ENCODE results near the gene TTC34. TPM values are rescaled to one million over a fixed set of nuclear protein-coding genes. Genes with fewer than 3 reads are reported as not detected.

Gene TTC34
- total RNA-seq, 1 donor from 2014 or later = 0.09 TPM

GRCh38 chr1:2629627-2630497 is 171.6 kb downstream of the TTC34 start:
- Mint-ChIP-seq H3K4me1 (peaks cover 19% of the 10 kb centered on the region), H3K27me3 (ENCODE audit: insufficient read depth, low read depth) (peaks cover 36% of the 10 kb centered on the region), H3K27ac (peak overlapping the region; percentile 72), H3K9me3 (peaks cover 8% of the 10 kb centered on the region), H3K36me3 (peaks cover 6% of the 10 kb centered on the region), H3K4me3 (peak overlapping the region; percentile 79)
- no peak overlapping the region for H2AFZ ChIP-seq (replicated peaks)
- no peaks in the 10 kb centered on the region for H3K9me3 ChIP-seq (ENCODE audit: low read depth)
- peaks cover 19% of the 10 kb centered on the region for H3F3A ChIP-seq (ENCODE audit: low read depth)
- H3K79me2 ChIP-seq (ENCODE audit: low read depth) = no peaks in the 10 kb centered on the region
- peaks cover 59% of the 10 kb centered on the region for H3K27me3 ChIP-seq
- TF ChIP-seq EZH2 (IDR thresholded peaks at IDR 0.05) = no peak
- TF ChIP-seq EZH2phosphoT487 (IDR thresholded peaks at IDR 0.05) = no peak
- H3K4me1 ChIP-seq = peaks cover 8% of the 10 kb centered on the region
- H4K20me1 ChIP-seq (ENCODE audit: low read depth) = no peaks in the 10 kb centered on the region
- H3K4me3 ChIP-seq = peak overlapping the region; percentile 49
- no peak overlapping the region for H3K27ac ChIP-seq
- no peak for DNase-seq (ENCODE audit: low spot score)
- H3K4me2 ChIP-seq = peak overlapping the region; percentile 80
- H3K36me3 ChIP-seq = no peaks in the 10 kb centered on the region
- no peak overlapping the region for H3K9ac ChIP-seq

GRCh38 chr1:2628933-2629626 is 172.4 kb downstream of the TTC34 start:
- Histone ChIP-seq H2AFZ (replicated peaks) (no peak overlapping the region), H3K27ac (no peak overlapping the region), H3K4me1 (peaks cover 8% of the 10 kb centered on the region), H3K27me3 (peaks cover 66% of the 10 kb centered on the region), H3K9me3 (ENCODE audit: low read depth) (no peaks in the 10 kb centered on the region), H3K9ac (no peak overlapping the region), H3K4me3 (peak overlapping the region; percentile 49), H3K79me2 (ENCODE audit: low read depth) (no peaks in the 10 kb centered on the region), H3K36me3 (no peaks in the 10 kb centered on the region), H3F3A (ENCODE audit: low read depth) (peaks cover 19% of the 10 kb centered on the region), H3K4me2 (peak overlapping the region; percentile 80), H4K20me1 (ENCODE audit: low read depth) (no peaks in the 10 kb centered on the region)
- TF ChIP-seq EZH2phosphoT487 (IDR thresholded peaks at IDR 0.05) = peak; percentile 64
- peak; percentile 73 for TF ChIP-seq EZH2 (IDR thresholded peaks at IDR 0.05)
- TF ChIP-seq CTCF (IDR thresholded peaks at IDR 0.05) = no peak
- DNase-seq (ENCODE audit: low spot score) = peak; percentile 58
- peaks cover 19% of the 10 kb centered on the region for H3K4me1 Mint-ChIP-seq
- H3K27ac Mint-ChIP-seq = no peak overlapping the region
- peak overlapping the region; percentile 79 for H3K4me3 Mint-ChIP-seq
- peaks cover 6% of the 10 kb centered on the region for H3K36me3 Mint-ChIP-seq
- peaks cover 8% of the 10 kb centered on the region for H3K9me3 Mint-ChIP-seq
- H3K27me3 Mint-ChIP-seq (ENCODE audit: insufficient read depth, low read depth) = peaks cover 37% of the 10 kb centered on the region

- H3K36me3 Mint-ChIP-seq = peaks cover 6% of the 10 kb centered on the region
- H3K4me3 Mint-ChIP-seq = peak overlapping the region; percentile 59
- peaks cover 19% of the 10 kb centered on the region for H3K4me1 Mint-ChIP-seq
- H3K27me3 ChIP-seq = peaks cover 70% of the 10 kb centered on the region
- no peak overlapping the region for H2AFZ ChIP-seq (replicated peaks)
- TF ChIP-seq EZH2phosphoT487 (IDR thresholded peaks at IDR 0.05) (peak; percentile 70), CTCF (IDR thresholded peaks at IDR 0.05) (no peak), EZH2 (IDR thresholded peaks at IDR 0.05) (peak; percentile 85)
- H3K27ac ChIP-seq = no peak overlapping the region
- H3K4me1 ChIP-seq = peaks cover 8% of the 10 kb centered on the region
- peaks cover 8% of the 10 kb centered on the region for H3K9me3 Mint-ChIP-seq
- H3K9ac ChIP-seq = no peak overlapping the region
- DNase-seq (ENCODE audit: low spot score) = peak; percentile 39
- H4K20me1 ChIP-seq (ENCODE audit: low read depth) = no peaks in the 10 kb centered on the region
- H3K27ac Mint-ChIP-seq = no peak overlapping the region
- H3K36me3 ChIP-seq = no peaks in the 10 kb centered on the region
- peak overlapping the region; percentile 80 for H3K4me2 ChIP-seq
- no peaks in the 10 kb centered on the region for H3K79me2 ChIP-seq (ENCODE audit: low read depth)
- H3K27me3 Mint-ChIP-seq (ENCODE audit: insufficient read depth, low read depth) = peaks cover 37% of the 10 kb centered on the region
- peaks cover 19% of the 10 kb centered on the region for H3F3A ChIP-seq (ENCODE audit: low read depth)
- H3K4me3 ChIP-seq = peak overlapping the region; percentile 49
- H3K9me3 ChIP-seq (ENCODE audit: low read depth) = no peaks in the 10 kb centered on the region
Observed at GRCh38 chr1:2628191-2628932, 173.1 kb downstream of the TTC34 start.

Measured in neural progenitor cell (in vitro differentiated cells).